HG02938 (cell line): ENCODE data around the gene MFSD2B.

Experiments used
- ATAC-seq: cut with Tn5 transposase; IDR thresholded peaks from one replicate; pipeline ENCODE4 v1.9.1; 2021; ENCODE audit warnings: mild to moderate bottlenecking, moderate library complexity; ENCODE audit not compliant: unreplicated experiment

Gene MFSD2B

GRCh38 chr2:24049485-24050021 lies 39.7 kb downstream of the MFSD2B start, which contains the start of gene FKBP1B:
TSS of gene FKBP1B (plus strand) at chr2:24049741. CDS start at chr2:24049850, 109 bp downstream.
- ATAC-seq = no peak

DNA sequence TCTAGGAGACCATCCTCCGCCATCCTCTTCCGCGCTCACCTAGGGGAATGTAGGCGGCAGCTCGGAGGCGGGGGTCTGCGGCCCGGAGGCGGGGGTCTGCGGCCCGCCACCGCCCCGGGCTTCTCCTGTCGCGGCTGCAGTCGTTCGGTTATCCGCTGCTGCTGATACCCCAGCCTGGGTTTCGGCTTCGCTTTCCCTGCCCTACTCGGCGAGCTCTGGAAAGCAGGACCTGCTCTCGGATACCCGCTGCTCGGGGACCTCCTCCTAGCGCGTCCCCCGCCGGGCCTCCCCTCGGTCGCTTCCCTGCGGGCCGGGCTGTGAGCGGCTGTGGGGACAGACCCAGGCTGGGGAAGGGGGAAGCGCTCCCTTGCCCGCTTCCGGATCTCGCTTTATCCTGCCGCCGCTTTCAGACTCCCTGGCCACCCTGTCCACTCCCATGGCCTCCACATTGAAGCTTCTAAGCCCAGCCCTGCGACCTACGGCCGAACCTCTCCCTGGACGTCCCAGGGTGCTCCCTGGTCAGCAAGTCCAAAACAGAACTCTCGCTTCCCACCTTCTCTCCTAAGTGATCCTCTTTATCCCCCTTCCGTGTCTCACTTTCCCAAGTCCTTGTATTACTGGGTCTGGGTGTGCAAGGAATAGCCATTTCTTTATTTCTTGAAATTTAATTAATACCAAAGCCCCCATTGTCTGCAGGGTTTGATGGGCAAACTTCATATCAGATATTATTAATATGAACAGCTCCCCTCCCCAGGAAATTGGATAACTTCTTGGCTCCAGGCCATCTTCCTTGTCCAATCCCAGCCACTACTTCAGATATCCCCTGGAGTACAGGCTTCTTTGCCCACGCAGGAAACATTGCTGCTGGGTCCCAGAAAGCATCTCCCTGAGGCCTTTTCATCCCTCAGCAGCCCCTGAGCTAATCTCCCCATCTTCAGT lies 40.4 kb downstream of the MFSD2B start:
- ATAC-seq = no peak

DNA sequence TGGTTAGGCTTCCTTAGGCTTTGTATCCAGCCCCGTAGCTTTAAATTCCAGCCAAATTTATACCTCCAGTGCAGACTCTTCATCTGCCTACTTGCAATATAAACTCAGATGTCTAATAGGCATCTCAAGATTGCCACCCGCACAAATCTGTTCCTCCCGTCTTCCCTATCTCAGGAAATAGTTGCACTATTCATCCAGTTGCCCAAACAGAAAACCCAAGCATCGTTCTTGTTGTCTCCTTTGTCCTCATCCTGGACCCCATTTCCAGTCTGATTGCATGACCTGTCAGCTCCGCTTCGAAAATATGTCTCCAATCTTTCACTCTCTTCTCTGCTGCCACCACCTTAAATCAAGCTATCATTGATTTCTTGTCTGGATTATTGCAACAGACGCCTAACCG lies 41.9 kb downstream of the MFSD2B start:
- ATAC-seq = no peak

DNA sequence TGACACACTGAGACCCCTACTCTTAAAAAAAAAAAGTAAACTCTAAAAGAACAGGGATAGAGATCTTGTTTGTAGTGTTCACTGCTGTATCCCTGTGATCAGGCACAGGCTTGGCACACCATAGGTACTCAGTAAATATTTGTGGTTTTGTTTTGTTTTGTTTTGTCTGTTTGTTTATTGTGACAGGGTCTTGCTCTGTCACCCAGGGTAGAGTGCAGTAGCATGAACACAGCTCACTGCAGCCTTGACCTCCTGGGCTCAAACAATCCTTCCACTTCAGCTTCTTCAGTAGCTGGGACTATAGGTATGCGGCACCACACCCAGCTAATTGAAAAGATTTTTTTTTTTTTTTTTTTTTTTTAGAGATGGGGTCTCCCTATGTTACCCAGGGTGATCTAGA lies 43.1 kb downstream of the MFSD2B start:
- ATAC-seq = no peak

- no peak for ATAC-seq
These were observed 44.6 kb downstream of the MFSD2B start for GRCh38 chr2:24054366-24055010.

GRCh38 chr2:24055750-24056149 lies 45.9 kb downstream of the MFSD2B start:
- no peak for ATAC-seq

GRCh38 chr2:24058564-24059271 lies 48.8 kb downstream of the MFSD2B start:
- no peak for ATAC-seq

DNA sequence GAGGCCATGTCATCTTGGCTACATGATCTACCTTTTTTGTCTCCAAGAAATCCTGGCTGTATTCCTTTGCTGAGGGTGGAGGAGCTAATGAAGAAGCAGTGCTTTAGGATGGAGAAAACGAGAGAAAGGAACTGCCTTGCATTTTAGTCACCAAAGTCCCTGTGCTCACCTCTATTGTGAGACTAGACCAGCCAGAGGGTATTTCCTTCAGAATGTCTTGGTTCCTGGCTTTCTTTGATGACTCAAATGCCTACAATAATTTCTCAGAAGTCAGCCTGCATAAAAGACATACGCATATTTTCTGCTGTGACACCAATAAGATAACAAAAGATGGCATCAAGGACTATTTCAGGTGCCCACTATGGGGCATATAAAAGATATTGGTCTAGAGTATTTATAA lies 55.5 kb downstream of the MFSD2B start:
- no peak for ATAC-seq

GRCh38 chr2:24072259-24072658 lies 62.4 kb downstream of the MFSD2B start:
- ATAC-seq = no peak

- ATAC-seq = no peak
These were observed 63.9 kb downstream of the MFSD2B start for GRCh38 chr2:24073816-24074215.

DNA sequence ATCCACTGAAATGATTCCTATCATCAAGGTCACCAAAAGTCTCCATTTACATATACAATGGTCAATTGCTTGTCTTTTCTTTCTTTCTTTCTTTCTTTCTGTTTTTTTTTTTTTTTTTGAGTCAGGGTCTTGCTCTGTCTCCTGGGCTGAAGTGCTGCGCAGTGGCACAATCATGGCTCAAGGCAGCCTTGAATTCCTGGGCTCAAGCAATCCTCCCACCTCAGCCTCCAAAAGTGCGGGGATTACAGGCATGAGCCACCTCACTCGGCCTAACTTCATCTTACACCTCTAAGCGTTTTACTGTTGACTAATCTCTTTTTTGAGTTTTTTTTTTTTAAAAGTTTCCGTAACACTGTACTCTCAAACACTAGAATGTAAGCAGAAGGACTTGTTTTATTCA lies 65.4 kb downstream of the MFSD2B start:
- no peak for ATAC-seq
